PC-3 (cell line): ENCODE measurements around the gene ZDHHC13. TPM values are rescaled to one million over a fixed set of nuclear protein-coding genes. Genes with fewer than 3 reads are reported as not detected.

Source experiments
- ATAC-seq: fragments of 200-7000 bp; cut with Tn5 transposase; 2 replicates; pipeline ENCODE4 v1.9.1; 2020; ENCODE audit warnings: mild to moderate bottlenecking, moderate library complexity
- BruUV-seq: library from RNA; stranded (reverse); fragments of 400-500 nt; replicated peaks from 2 replicates; lab custom pipeline; 2021; lab: Mats Ljungman, UMichigan
- CTCF ChIA-PET: fragments of 300-600 bp; sonication (Branson Sonifier 250); formaldehyde crosslinking; loops from one replicate; lab custom pipeline; 2022; ENCODE audit warnings: antibody characterized with exemption; lab: Charles Lee
- POLR2A ChIA-PET: fragments of 300-600 bp; sonication (Branson Sonifier 250); formaldehyde crosslinking; loops from one replicate; lab custom pipeline; 2022; ENCODE audit warnings: antibody characterized with exemption; ENCODE audit not compliant: unreplicated experiment; lab: Charles Lee
- DNase-seq: peaks from one replicate; pipeline ENCODE4 v3.0.0-alpha.2; 2015
- H2AFZ ChIP-seq: fragments of 300-600 bp; sonication (generic); 2 replicates; pipeline ENCODE4 v1.6.0; 2016; ENCODE audit warnings: antibody characterized with exemption, low read length
- H3F3A ChIP-seq: fragments of 300-600 bp; sonication (generic); one replicate; pipeline ENCODE4 v1.6.0; 2017; ENCODE audit warnings: antibody characterized with exemption, low read length, control low read depth, mild to moderate bottlenecking; ENCODE audit not compliant: unreplicated experiment
- H3K27ac ChIP-seq: fragments of 300-600 bp; sonication (generic); 2 replicates; pipeline ENCODE4 v1.5.1; 2016; ENCODE audit warnings: mild to moderate bottlenecking, low read length
- H3K27me3 ChIP-seq: fragments of 300-600 bp; sonication (generic); 2 replicates; pipeline ENCODE4 v1.6.1; 2016; ENCODE audit warnings: low read length, mixed read lengths
- H3K36me3 ChIP-seq: fragments of 300-600 bp; sonication (generic); 2 replicates; pipeline ENCODE4 v1.6.1; 2016; ENCODE audit warnings: low read depth, mixed run types, low read length, mixed read lengths
- H3K4me1 ChIP-seq: fragments of 300-600 bp; sonication (generic); 2 replicates; pipeline ENCODE4 v1.5.1; 2016; ENCODE audit warnings: low read length; ENCODE audit not compliant: insufficient read depth
- H3K4me2 ChIP-seq: fragments of 300-600 bp; sonication (generic); 2 replicates; pipeline ENCODE4 v1.6.0; 2016; ENCODE audit warnings: low read length
- H3K4me3 ChIP-seq: fragments of 300-600 bp; sonication (generic); 2 replicates; pipeline ENCODE4 v1.5.1; 2016; ENCODE audit warnings: mild to moderate bottlenecking, low read length, mixed read lengths
- H3K79me2 ChIP-seq: fragments of 300-600 bp; sonication (generic); 2 replicates; pipeline ENCODE4 v1.6.1; 2017; ENCODE audit warnings: low read length, mixed read lengths
- H3K9ac ChIP-seq: fragments of 300-600 bp; sonication (generic); 2 replicates; pipeline ENCODE4 v1.6.0; 2016; ENCODE audit warnings: mild to moderate bottlenecking, low read length
- H3K9me2 ChIP-seq: fragments of 300-600 bp; sonication (generic); replicated peaks from 2 replicates; pipeline ENCODE4 v1.6.1; 2016; ENCODE audit warnings: mixed run types, low read length, mixed read lengths
- H3K9me3 ChIP-seq: fragments of 300-600 bp; sonication (generic); 2 replicates; pipeline ENCODE4 v1.6.1; 2016; ENCODE audit warnings: low read length, mixed read lengths
- H4K20me1 ChIP-seq: fragments of 300-600 bp; sonication (generic); 2 replicates; pipeline ENCODE4 v1.6.1; 2016; ENCODE audit warnings: low read length, mixed read lengths
- CTCF ChIP-seq: fragments of 300-600 bp; sonication (generic); conservative IDR thresholded peaks from 2 replicates; pipeline ENCODE4 v1.5.1; 2017; ENCODE audit warnings: antibody characterized with exemption, low read depth, mild to moderate bottlenecking, low read length
- EZH2 ChIP-seq: fragments of 300-600 bp; sonication (generic); IDR thresholded peaks from one replicate; pipeline ENCODE4 v1.6.1; 2017; ENCODE audit warnings: antibody characterized with exemption, mild to moderate bottlenecking, low read length; ENCODE audit not compliant: unreplicated experiment
- EZH2phosphoT487 ChIP-seq: fragments of 300-600 bp; sonication (generic); IDR thresholded peaks from 2 replicates; pipeline ENCODE4 v1.6.1; 2018; ENCODE audit warnings: mild to moderate bottlenecking, antibody characterized with exemption, low read length, borderline replicate concordance
- intact Hi-C: fragments of 100-400 bp; cut with micrococcal nuclease; formaldehyde crosslinking; loops from 2 replicates; pipeline ENCODE4 v1.9.0; 2023
- total RNA-seq: library from RNA; depleted of rRNA; stranded (reverse); fragments of >200 nt; gene quantifications from 2 replicates; pipeline ENCODE4 v1.2.3, GENCODE V29; 2014; rRNA removed

ZDHHC13 gene
- total RNA-seq, 1 experiment from 2014 or later: 21.2 TPM

- ATAC-seq (no peak), DNase-seq (no peak)
- H3K4me3 ChIP-seq: no peak overlapping the region
- H3K9me2 ChIP-seq: no peaks in the 10 kb centered on the region
- no peak overlapping the region for H3K27ac ChIP-seq
- H3K27me3 ChIP-seq: no peaks in the 10 kb centered on the region
- ChIA-PET POLR2A (no interaction called here), CTCF (no interaction called here)
- TF ChIP-seq CTCF: no peak
- no peak for TF ChIP-seq EZH2
- no peak for TF ChIP-seq EZH2phosphoT487
- H3K4me2 ChIP-seq: no peak overlapping the region
- H4K20me1 ChIP-seq: no peaks in the 10 kb centered on the region
- H3F3A ChIP-seq: no peaks in the 10 kb centered on the region
- no peaks in the 10 kb centered on the region for H3K79me2 ChIP-seq
- BruUV-seq: no TSS peak
- intact Hi-C loops: no loop called here
- 0 out of 2 replicates have a peak, but pooled peaks cover 4% of the 10 kb centered on the region for H3K4me1 ChIP-seq
- H3K9ac ChIP-seq: no peak overlapping the region
- peaks cover 53% of the 10 kb centered on the region for H3K36me3 ChIP-seq
- H3K9me3 ChIP-seq: no peaks in the 10 kb centered on the region
- no peak overlapping the region for H2AFZ ChIP-seq
These were observed 108.2 kb downstream of the ZDHHC13 start for GRCh38 chr11:19225123-19225522.

- CTCF ChIA-PET: no interaction called here
These were observed 108.6 kb downstream of the ZDHHC13 start for GRCh38 chr11:19225581-19225980.

More at GRCh38 chr11:19225581-19225980, 108.6 kb downstream of the ZDHHC13 start:
- H2AFZ ChIP-seq: no peak overlapping the region
- no TSS peak for BruUV-seq
- TF ChIP-seq EZH2phosphoT487: no peak
- no peak for TF ChIP-seq EZH2
- TF ChIP-seq CTCF: no peak
- no peak for ATAC-seq
- H3K27me3 ChIP-seq: no peaks in the 10 kb centered on the region
- POLR2A ChIA-PET: no interaction called here
- intact Hi-C loops: no loop called here
- no peaks in the 10 kb centered on the region for H4K20me1 ChIP-seq
- H3K9me2 ChIP-seq: no peaks in the 10 kb centered on the region
- no peaks in the 10 kb centered on the region for H3F3A ChIP-seq
- no peak overlapping the region for H3K4me2 ChIP-seq
- H3K36me3 ChIP-seq: peaks cover 56% of the 10 kb centered on the region
- H3K4me1 ChIP-seq: 0 out of 2 replicates have a peak, but pooled peaks cover 4% of the 10 kb centered on the region
- no peak overlapping the region for H3K4me3 ChIP-seq
- no peaks in the 10 kb centered on the region for H3K9me3 ChIP-seq
- no peak overlapping the region for H3K9ac ChIP-seq
- DNase-seq: no peak
- no peak overlapping the region for H3K27ac ChIP-seq
- no peaks in the 10 kb centered on the region for H3K79me2 ChIP-seq

Other genes starting within 250 kb of the ZDHHC13 start
- gene MRGPRX1, start 177.8 kb upstream of the ZDHHC13 start, total RNA-seq: not detected in 2 replicates
- gene MRGPRX2, start 56.5 kb upstream of the ZDHHC13 start, total RNA-seq: not detected in 2 replicates
- gene CSRP3, start 84.8 kb downstream of the ZDHHC13 start, total RNA-seq: not detected in 2 replicates
- 11.9 and 12.3 TPM in 2 replicates for gene E2F8, start 123.8 kb downstream of the ZDHHC13 start, total RNA-seq